Cardiac fibroblast (primary cell): Measurements from ENCODE around the gene DOK5.

Source experiments
- DNase-seq, 2 donors: peaks; one replicate each; pipeline versions ENCODE4 v3.0.0 to v3.0.0-alpha.2; 2010; ENCODE audit warnings: low read depth in 2 of 2
- H3K4me3 ChIP-seq, 2 donors: replicated peaks in 1 of 2; 1 replicate in 1 of 2; 2 replicates in 1 of 2; pipeline ENCODE4 v1.5.1; 2011; ENCODE audit warnings: low read depth in 2 of 2, low read length in 2 of 2, mild to moderate bottlenecking in 2 of 2, moderate library complexity in 1 of 2
- TF ChIP-seq, protein P1 (sequence below): IDR thresholded peaks from one replicate; pipeline ENCODE4 v1.5.1; 2011; ENCODE audit warnings: low read depth, mild to moderate bottlenecking, low read length, inconsistent platforms

DOK5 gene

DNA sequence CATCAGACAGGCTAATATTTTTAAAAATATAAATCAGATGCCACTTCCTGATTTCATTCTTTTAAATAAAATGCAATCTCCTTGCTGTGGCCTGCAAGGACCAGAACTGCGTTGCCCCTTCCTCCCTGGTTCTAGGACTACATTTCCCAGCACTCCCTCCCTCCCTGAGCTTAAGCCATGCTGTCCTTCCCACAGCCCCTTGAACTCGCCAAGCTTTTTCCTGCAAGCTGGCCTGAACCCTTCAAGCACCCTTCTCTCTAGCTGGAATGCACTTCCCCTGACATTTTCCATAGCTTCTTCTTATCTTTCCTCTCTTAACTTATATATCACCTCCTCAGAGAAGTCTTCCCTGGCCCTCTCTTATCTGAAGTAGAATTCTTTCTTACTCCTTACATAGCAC, 6.1 kb upstream of the DOK5 start:
- no peak overlapping the region for H3K4me3 ChIP-seq
- TF ChIP-seq, protein P1, sequence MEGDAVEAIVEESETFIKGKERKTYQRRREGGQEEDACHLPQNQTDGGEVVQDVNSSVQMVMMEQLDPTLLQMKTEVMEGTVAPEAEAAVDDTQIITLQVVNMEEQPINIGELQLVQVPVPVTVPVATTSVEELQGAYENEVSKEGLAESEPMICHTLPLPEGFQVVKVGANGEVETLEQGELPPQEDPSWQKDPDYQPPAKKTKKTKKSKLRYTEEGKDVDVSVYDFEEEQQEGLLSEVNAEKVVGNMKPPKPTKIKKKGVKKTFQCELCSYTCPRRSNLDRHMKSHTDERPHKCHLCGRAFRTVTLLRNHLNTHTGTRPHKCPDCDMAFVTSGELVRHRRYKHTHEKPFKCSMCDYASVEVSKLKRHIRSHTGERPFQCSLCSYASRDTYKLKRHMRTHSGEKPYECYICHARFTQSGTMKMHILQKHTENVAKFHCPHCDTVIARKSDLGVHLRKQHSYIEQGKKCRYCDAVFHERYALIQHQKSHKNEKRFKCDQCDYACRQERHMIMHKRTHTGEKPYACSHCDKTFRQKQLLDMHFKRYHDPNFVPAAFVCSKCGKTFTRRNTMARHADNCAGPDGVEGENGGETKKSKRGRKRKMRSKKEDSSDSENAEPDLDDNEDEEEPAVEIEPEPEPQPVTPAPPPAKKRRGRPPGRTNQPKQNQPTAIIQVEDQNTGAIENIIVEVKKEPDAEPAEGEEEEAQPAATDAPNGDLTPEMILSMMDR = no peak
- DNase-seq = no peak

DNA sequence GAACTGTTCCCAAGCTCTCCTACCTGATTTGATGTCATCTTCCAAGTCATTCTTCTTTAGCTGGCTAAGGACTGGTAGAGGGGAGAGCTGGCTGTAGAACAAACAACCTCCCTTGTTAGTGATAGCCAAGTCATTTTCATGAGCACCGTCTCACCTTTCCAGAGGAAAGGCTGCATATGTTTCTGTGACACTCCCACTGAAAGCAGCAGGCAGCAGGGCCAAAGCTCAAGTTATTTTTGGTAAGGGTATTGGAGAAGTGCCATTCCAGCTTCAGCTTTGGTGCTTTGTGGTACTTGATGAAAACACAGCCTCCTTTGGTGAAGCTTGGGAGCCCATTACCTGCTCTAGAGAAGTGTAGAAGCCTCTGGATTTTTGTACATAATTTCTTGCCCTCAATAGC, 5.4 kb upstream of the DOK5 start:
- TF ChIP-seq, protein P1 = no peak
- no peak overlapping the region for H3K4me3 ChIP-seq
- DNase-seq = no peak

DNA sequence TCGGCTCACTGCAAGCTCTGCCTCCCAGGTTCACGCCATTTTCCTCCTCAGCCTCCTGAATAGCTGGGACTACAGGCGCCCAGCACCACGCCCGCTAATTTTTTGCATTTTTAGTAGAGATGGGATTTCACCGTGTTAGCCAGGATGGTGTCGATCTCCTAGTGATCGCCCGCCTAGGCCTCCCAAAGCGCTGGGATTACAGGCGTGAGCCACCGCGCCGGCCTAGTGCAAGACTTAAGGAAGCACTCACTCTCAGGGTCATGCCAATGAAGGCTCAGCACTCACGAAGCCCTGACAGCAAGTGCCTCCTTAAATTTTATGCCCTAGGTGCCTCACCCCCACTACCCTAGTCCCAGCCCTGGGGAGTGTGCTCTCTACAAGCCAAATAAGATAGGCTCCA, 4.7 kb upstream of the DOK5 start:
- DNase-seq = no peak
- H3K4me3 ChIP-seq = no peak overlapping the region
- TF ChIP-seq, protein P1 = no peak

DNA sequence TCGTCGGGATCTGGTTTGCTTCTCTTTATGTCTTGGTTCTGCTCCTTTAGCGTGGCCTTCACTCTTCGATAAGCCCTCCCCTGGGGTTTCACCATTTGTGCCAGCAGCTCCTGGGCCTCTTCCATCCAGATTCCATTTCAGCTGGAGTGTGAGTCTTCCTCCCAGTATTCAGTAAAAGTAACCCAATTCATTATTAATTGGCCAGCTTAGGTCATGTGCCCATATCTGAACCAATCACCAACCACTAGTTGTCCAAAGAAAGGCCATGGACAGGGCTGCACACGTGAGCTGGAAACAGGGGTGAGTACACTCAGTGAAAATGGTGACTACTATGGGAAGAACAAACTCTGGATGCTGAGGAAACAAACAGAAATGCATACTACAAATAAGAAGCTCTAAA, 2.8 kb upstream of the DOK5 start:
- TF ChIP-seq, protein P1 = no peak
- DNase-seq = no peak
- H3K4me3 ChIP-seq = no peak overlapping the region

DNA sequence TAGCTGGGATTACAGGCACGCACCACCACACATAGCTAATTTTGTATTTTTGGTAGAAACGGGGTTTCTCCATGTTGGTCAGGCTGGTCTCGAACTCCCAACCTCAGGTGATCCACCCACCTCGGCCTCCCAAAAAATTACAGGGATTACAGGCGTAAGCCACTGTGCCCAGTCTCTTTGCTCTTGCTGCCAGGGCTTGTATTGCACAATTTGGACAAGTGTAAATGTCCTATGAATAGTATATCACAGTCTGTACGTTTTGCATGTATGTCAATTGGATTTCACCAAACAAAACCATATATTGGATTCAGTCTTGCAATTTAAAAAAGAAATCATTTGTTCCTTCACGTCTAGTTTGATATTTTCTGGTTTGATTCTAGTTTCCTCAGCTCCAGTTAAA, 2.1 kb upstream of the DOK5 start:
- DNase-seq = no peak
- no peak overlapping the region for H3K4me3 ChIP-seq
- TF ChIP-seq, protein P1 = no peak

DNA sequence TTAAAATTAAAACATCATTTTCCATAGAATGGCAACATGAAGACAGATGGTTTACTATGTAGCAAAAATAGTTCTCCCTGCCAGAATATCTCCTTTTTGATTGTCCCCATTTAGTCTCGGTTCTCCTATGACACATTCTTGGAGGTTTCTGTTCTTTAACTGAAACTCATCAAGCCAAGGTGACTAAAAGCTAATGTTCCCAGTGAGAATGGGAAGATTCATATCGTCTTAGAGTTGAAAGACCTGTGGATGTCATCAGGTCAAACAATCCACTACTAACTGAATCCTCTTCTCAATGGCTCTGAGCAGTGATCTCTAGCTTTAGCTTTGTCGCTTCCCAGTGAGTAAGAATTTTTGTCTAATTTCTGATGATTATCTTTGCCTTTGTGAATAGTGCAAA, 1.3 kb upstream of the DOK5 start:
- H3K4me3 ChIP-seq = no peak overlapping the region
- TF ChIP-seq, protein P1 = no peak

DNA sequence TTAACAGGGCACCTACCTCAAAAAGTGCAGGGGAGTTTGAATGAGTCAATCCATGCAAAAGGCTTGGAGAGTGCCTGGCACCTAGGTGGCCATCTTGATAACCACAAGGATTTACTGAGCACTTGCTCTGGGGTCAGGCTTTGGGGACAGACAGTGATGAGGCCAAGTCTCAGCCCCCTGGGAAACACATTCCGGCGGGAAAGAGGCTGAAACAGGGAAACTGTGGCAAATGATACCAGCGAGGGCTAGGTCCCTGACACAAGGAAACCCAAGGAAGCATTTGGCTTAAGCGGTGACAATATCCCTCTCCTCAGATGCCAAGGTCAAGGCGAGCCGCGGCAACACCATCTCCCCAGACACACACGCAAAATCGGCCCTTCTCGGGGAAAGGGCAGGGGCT, 527 bp upstream of the DOK5 start:
- no peak for DNase-seq
- peak overlapping the region; percentile 62 to 87 for H3K4me3 ChIP-seq
- TF ChIP-seq, protein P1 = no peak

More for the DNA sequence above, 1.3 kb upstream of the DOK5 start:
- no peak for DNase-seq
